IMR-90 (cell line): Measurements from ENCODE around the gene SPHK2. TPM values are rescaled to one million over a fixed set of nuclear protein-coding genes. Genes with fewer than 3 reads are reported as not detected.

Experiments used
- ATAC-seq: fragments of 200-7000 bp; cut with Tn5 transposase; 2 replicates; pipeline ENCODE4 v1.9.1; 2020; ENCODE audit warnings: low read depth, mild to moderate bottlenecking, moderate library complexity
- BruUV-seq: library from RNA; stranded (reverse); fragments of 400-500 nt; replicated peaks from 2 replicates; lab custom pipeline; 2021; lab: Mats Ljungman, UMichigan
- CTCF ChIA-PET: fragments of 300-600 bp; formaldehyde crosslinking; extraction: SDS; loops from one replicate; lab custom pipeline; 2021; ENCODE audit warnings: antibody characterized with exemption; lab: Yijun Ruan, JAX
- POLR2A ChIA-PET: fragments of 300-600 bp; sonication (Branson Sonifier 250); formaldehyde crosslinking; loops from one replicate; lab custom pipeline; 2022; ENCODE audit warnings: antibody characterized with exemption; ENCODE audit not compliant: unreplicated experiment; lab: Charles Lee
- DNase-seq: peaks from one replicate; pipeline ENCODE4 v3.0.0; 2013
- H2AFZ ChIP-seq: replicated peaks from 2 replicates; pipeline ENCODE3; 2013; ENCODE audit warnings: low read length, mild to moderate bottlenecking; ENCODE audit not compliant: poor library complexity
- H2AK5ac ChIP-seq: 2 replicates; pipeline ENCODE4 v1.6.1; 2013; ENCODE audit warnings: low read depth, low read length, inconsistent platforms
- H2AK9ac ChIP-seq: replicated peaks from 2 replicates; pipeline ENCODE3; 2013; ENCODE audit warnings: mild to moderate bottlenecking, low read depth, low read length, moderate library complexity; ENCODE audit not compliant: poor library complexity
- H2BK120ac ChIP-seq: 2 replicates; pipeline ENCODE4 v1.6.1; 2013; ENCODE audit warnings: low read depth, low read length, inconsistent platforms
- H2BK15ac ChIP-seq: 3 replicates; pipeline ENCODE4 v1.6.1; 2013; ENCODE audit warnings: low read depth, low read length, inconsistent platforms
- H2BK20ac ChIP-seq: 2 replicates; pipeline ENCODE4 v1.6.1; 2013; ENCODE audit warnings: low read depth, mild to moderate bottlenecking, inconsistent platforms, low read length, moderate library complexity
- H2BK5ac ChIP-seq: 2 replicates; pipeline ENCODE4 v1.6.1; 2013; ENCODE audit warnings: mild to moderate bottlenecking, low read depth, low read length, inconsistent platforms; ENCODE audit not compliant: poor library complexity, severe bottlenecking
- H3K14ac ChIP-seq: replicated peaks from 2 replicates; pipeline ENCODE4 v1.6.1; 2013; ENCODE audit warnings: low read depth, low read length, inconsistent platforms
- H3K18ac ChIP-seq: 2 replicates; pipeline ENCODE4 v1.6.1; 2013; ENCODE audit warnings: low read depth, low read length, control low read depth
- H3K23ac ChIP-seq: 2 replicates; pipeline ENCODE4 v1.6.1; 2013; ENCODE audit warnings: low read depth, low read length, inconsistent platforms
- H3K27ac ChIP-seq: 2 replicates; pipeline ENCODE4 v1.5.1; 2013; ENCODE audit warnings: mild to moderate bottlenecking, control low read depth, low read length; ENCODE audit not compliant: insufficient read depth
- H3K27me3 ChIP-seq: 2 replicates; pipeline ENCODE4 v1.6.1; 2013; ENCODE audit warnings: low read length; ENCODE audit not compliant: control insufficient read depth, insufficient read depth
- H3K36me3 ChIP-seq: 2 replicates; pipeline ENCODE4 v1.6.1; 2013; ENCODE audit warnings: low read length, mixed read lengths; ENCODE audit not compliant: control insufficient read depth, insufficient read depth
- H3K4ac ChIP-seq: 2 replicates; pipeline ENCODE4 v1.6.1; 2013; ENCODE audit warnings: low read depth, low read length, inconsistent platforms
- H3K4me1 ChIP-seq: 2 replicates; pipeline ENCODE4 v1.6.1; 2013; ENCODE audit warnings: low read length, mixed read lengths; ENCODE audit not compliant: control insufficient read depth, insufficient read depth
- H3K4me2 ChIP-seq: 2 replicates; pipeline ENCODE4 v1.6.1; 2013; ENCODE audit warnings: low read depth, mild to moderate bottlenecking, control low read depth, low read length, moderate library complexity
- H3K4me3 ChIP-seq: 2 replicates; pipeline ENCODE4 v1.5.1; 2013; ENCODE audit warnings: low read depth, mild to moderate bottlenecking, control low read depth, low read length, moderate library complexity; ENCODE audit not compliant: insufficient read depth
- H3K56ac ChIP-seq: 2 replicates; pipeline ENCODE4 v1.6.1; 2013; ENCODE audit warnings: low read length, inconsistent platforms; ENCODE audit not compliant: insufficient read depth; ENCODE audit errors: extremely low read depth
- H3K79me1 ChIP-seq, 2 experiments: 2 replicates each; pipeline ENCODE4 v1.6.1; 2013; ENCODE audit warnings: low read length in 2 of 2, inconsistent platforms in 1 of 2, low read depth in 1 of 2
- H3K9ac ChIP-seq: 2 replicates; pipeline ENCODE4 v1.6.1; 2013; ENCODE audit warnings: low read depth, low read length, control low read depth
- H3K9me1 ChIP-seq: 2 replicates; pipeline ENCODE4 v1.6.1; 2013; ENCODE audit warnings: low read length, inconsistent platforms; ENCODE audit not compliant: insufficient read depth
- H3K9me3 ChIP-seq: 2 replicates; pipeline ENCODE4 v1.6.1; 2013; ENCODE audit warnings: low read length; ENCODE audit not compliant: control insufficient read depth, insufficient read depth
- H4K20me1 ChIP-seq: 2 replicates; pipeline ENCODE4 v1.6.1; 2013; ENCODE audit warnings: low read length, inconsistent platforms; ENCODE audit not compliant: insufficient read depth
- H4K5ac ChIP-seq: 2 replicates; pipeline ENCODE4 v1.6.1; 2013; ENCODE audit warnings: mild to moderate bottlenecking, low read depth, low read length, control low read depth
- H4K8ac ChIP-seq, 2 experiments: 2 replicates each; pipeline ENCODE4 v1.6.1; 2013; ENCODE audit warnings: low read depth in 2 of 2, low read length in 2 of 2, control low read depth in 1 of 2, inconsistent platforms in 1 of 2
- H4K91ac ChIP-seq: 2 replicates; pipeline ENCODE4 v1.6.1; 2013; ENCODE audit warnings: low read depth, low read length, inconsistent platforms; ENCODE audit not compliant: insufficient read depth
- BHLHE40 ChIP-seq: fragments of 150-350 bp; IDR thresholded peaks from 2 replicates; pipeline ENCODE4 v1.6.1; 2016; ENCODE audit warnings: mild to moderate bottlenecking, low read depth, low read length
- CHD1 ChIP-seq: IDR thresholded peaks from 2 replicates; pipeline ENCODE4 v1.6.1; 2012; ENCODE audit warnings: low read depth, low read length, improper control_type of control experiment
- ELK1 ChIP-seq: fragments of 150-350 bp; IDR thresholded peaks from 2 replicates; pipeline ENCODE4 v1.6.1; 2016; ENCODE audit warnings: low read depth, mild to moderate bottlenecking, low read length, moderate library complexity, borderline replicate concordance
- FOS ChIP-seq: fragments of 150-350 bp; IDR thresholded peaks from 2 replicates; pipeline ENCODE4 v1.6.1; 2016; ENCODE audit warnings: low read depth, low read length
- MAFK ChIP-seq: IDR thresholded peaks from 2 replicates; pipeline ENCODE4 v1.6.1; 2012; ENCODE audit warnings: low read depth, low read length, improper control_type of control experiment
- MAZ ChIP-seq: IDR thresholded peaks from 2 replicates; pipeline ENCODE4 v1.6.1; 2012; ENCODE audit warnings: low read depth, mild to moderate bottlenecking, low read length, improper control_type of control experiment, moderate library complexity, borderline replicate concordance
- NFE2L2 ChIP-seq: fragments of 150-350 bp; IDR thresholded peaks from 2 replicates; pipeline ENCODE4 v1.6.1; 2016; ENCODE audit warnings: low read depth, mild to moderate bottlenecking, low read length
- RCOR1 ChIP-seq: IDR thresholded peaks from 2 replicates; pipeline ENCODE4 v1.6.1; 2012; ENCODE audit warnings: mild to moderate bottlenecking, low read length, improper control_type of control experiment; ENCODE audit not compliant: insufficient replicate concordance
- RFX5 ChIP-seq: IDR thresholded peaks from 2 replicates; pipeline ENCODE4 v1.8.0; 2012; ENCODE audit warnings: low read depth, mild to moderate bottlenecking, low read length, moderate library complexity
- SMC3 ChIP-seq: fragments of 150-350 bp; IDR thresholded peaks from 2 replicates; pipeline ENCODE4 v1.6.1; 2016; ENCODE audit warnings: low read depth, mild to moderate bottlenecking, antibody characterized with exemption, low read length, moderate library complexity
- USF2 ChIP-seq: fragments of 150-350 bp; IDR thresholded peaks from 2 replicates; pipeline ENCODE4 v1.6.1; 2017; ENCODE audit warnings: mild to moderate bottlenecking, antibody characterized with exemption, low read length, low read depth
- WGBS, 2 experiments: methylation state at CpG; one replicate each; pipeline versions ENCODE4 v1.1.5 to v1.1.7; 2013; ENCODE audit warnings: missing lambda C conversion rate in 2 of 2; ENCODE audit not compliant: insufficient read length in 1 of 2; ENCODE audit errors: extremely low coverage in 2 of 2; 5-methylcytosine and 5-hydroxymethylcytosine counted together
- dilution Hi-C: fragments of 300-500 bp; cut with HindIII; formaldehyde crosslinking; loops from one replicate; pipeline ENCODE4 v1.14.3; 2018; ENCODE audit warnings: low sequenced_read_pairs; ENCODE audit not compliant: unreplicated experiment
- in situ Hi-C: fragments of 300-500 bp; cut with MboI; formaldehyde crosslinking; loops from 3 replicates; pipeline ENCODE4 v1.14.3; 2019; ENCODE audit warnings: low sequenced_read_pairs, inconsistent platforms, mixed read lengths
- intact Hi-C: fragments of 100-400 bp; cut with micrococcal nuclease; formaldehyde crosslinking; loops from 2 replicates; pipeline ENCODE4 v1.10.0; 2022
- polyA plus RNA-seq, 3 experiments: library from polyadenylated mRNA; depleted of rRNA; stranded (reverse); fragments of >200 nt; gene quantifications; 2 replicates each; pipeline ENCODE4 v1.2.3, GENCODE V29; 2012; ENCODE audit warnings: low replicate concordance in 1 of 3
- total RNA-seq: library from RNA; depleted of rRNA; stranded (reverse); fragments of >200 nt; gene quantifications from 2 replicates; pipeline ENCODE4 v1.2.3, GENCODE V29; 2012

SPHK2 gene
- total and polyA plus RNA-seq, 2 of the 4 experiments (the other 2 are of a cell fraction), result 1.6 to 9.9 TPM

- no peak for TF ChIP-seq ELK1
Observed at GRCh38 chr19:48674921-48675824, 55.9 kb downstream of the SPHK2 start (continued).

- dilution Hi-C loops (no loop called here), in situ Hi-C loops (no loop called here), intact Hi-C loops (loop anchor here (5.0 kb wide), 1 partner anchor 106 kb away; no protein-coding TSS in a partner anchor)
- H2AK9ac ChIP-seq, result no peak overlapping the region
- no peak overlapping the region for H4K8ac ChIP-seq
- H3K9me3 ChIP-seq, result no peaks in the 10 kb centered on the region
- no TSS peak for BruUV-seq
- no peak overlapping the region for H3K4me2 ChIP-seq
- H3K27me3 ChIP-seq, result peaks cover 9% of the 10 kb centered on the region; the same call in 1 of the 2 replicates
- POLR2A ChIA-PET, result interaction anchor here (0.6 kb wide), 1 partner anchor 27 kb away, joined by 3 read pairs; no protein-coding TSS in a partner anchor
- no peak overlapping the region for H3K18ac ChIP-seq
- H3K56ac ChIP-seq, result no peak overlapping the region
- no peak for DNase-seq
- H2AK5ac ChIP-seq, result no peak overlapping the region
- ATAC-seq, result no peak
- peaks cover 3% of the 10 kb centered on the region; the same call in 1 of the 2 replicates for H3K4me1 ChIP-seq
- 81% methylated on average over 7 of the region's 17 CpGs; no CpG with 5 or more reads in 1 of the 2 experiments for WGBS, 2 experiments
- peaks cover 6% of the 10 kb centered on the region; the same call in 1 of the 2 replicates for H4K20me1 ChIP-seq
- H3K36me3 ChIP-seq, result no peaks in the 10 kb centered on the region
- no peaks in the 10 kb centered on the region for H3K79me1 ChIP-seq
- no peak overlapping the region for H2BK5ac ChIP-seq
- H3K4me3 ChIP-seq, result no peak overlapping the region
- CTCF ChIA-PET, result no interaction called here
- no peak overlapping the region for H4K5ac ChIP-seq
- H4K91ac ChIP-seq, result no peak overlapping the region
- H3K9me1 ChIP-seq, result peaks cover 7% of the 10 kb centered on the region
- H2BK120ac ChIP-seq, result no peak overlapping the region
- no peak overlapping the region for H3K14ac ChIP-seq
- no peak overlapping the region for H2AFZ ChIP-seq
- H3K27ac ChIP-seq, result no peak overlapping the region
- no peak overlapping the region for H3K9ac ChIP-seq
- no peak overlapping the region for H2BK15ac ChIP-seq
- no peak overlapping the region for H3K23ac ChIP-seq
- no peak overlapping the region for H3K4ac ChIP-seq
- H2BK20ac ChIP-seq, result no peak overlapping the region
- TF ChIP-seq FOS (no peak), MAZ (no peak), RCOR1 (no peak), NFE2L2 (no peak), USF2 (no peak), BHLHE40 (no peak), RFX5 (no peak), MAFK (no peak), ELK1 (no peak), CHD1 (no peak), SMC3 (no peak)
Observed at GRCh38 chr19:48676487-48676886, 57.2 kb downstream of the SPHK2 start.
